Measurements from ENCODE around the gene RXRA. TPM values are rescaled to one million over a fixed set of nuclear protein-coding genes. Genes with fewer than 3 reads are reported as not detected.

The RXRA gene
- total RNA-seq, 4 donors from 2014 or later, result 53.3 to 87.8 (median 69.6) TPM

GRCh38 chr9:134331186-134332025, 5.2 kb downstream of the RXRA start:
- no peak for ATAC-seq (ENCODE audit: low FRiP score)
- no peak for TF ChIP-seq CTCF (IDR thresholded peaks at IDR 0.05)
- no peak for DNase-seq (ENCODE audit: low spot score)

DNA sequence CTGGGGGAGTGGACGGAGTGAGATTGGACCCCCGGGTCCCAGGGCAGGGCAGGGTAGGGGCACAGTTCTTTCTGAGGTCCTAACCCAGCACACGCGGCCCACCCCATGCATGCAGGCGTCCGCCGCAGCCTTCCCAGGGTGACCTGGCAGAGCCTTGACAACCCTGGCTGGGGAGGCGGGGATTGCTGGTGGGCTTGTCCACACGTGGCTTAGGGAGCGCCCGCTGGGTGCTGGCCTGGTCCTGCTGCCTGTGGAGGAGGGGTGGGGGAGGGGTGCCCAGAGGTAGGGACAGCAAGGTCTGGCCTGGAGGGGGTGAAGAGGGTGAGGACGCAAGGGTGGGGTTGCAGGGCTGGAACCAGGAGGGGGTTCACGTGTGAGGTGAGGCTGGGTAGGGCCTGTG, 6.0 kb downstream of the RXRA start:
- DNase-seq (ENCODE audit: low spot score), result no peak
- TF ChIP-seq CTCF (IDR thresholded peaks at IDR 0.05), result no peak

DNA sequence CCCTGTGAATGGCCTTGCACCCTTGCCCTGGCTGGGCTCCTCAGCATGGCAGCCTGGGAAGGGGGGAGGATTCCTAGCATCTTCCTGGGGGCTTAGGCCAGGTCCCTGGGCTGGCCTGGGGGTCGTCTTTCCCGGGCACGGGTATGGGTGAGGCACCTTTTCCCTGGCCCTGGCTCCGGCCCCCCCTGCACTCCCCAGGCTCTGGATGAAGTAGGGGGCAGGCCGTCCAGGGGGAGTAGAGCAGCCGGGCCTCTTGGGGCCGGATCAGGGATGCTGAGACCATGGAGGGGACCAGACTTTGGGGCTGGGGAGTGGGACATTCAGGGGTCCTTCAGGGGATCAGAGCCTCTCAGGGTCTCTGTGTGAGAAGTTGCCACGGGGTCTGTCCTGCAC, 6.6 kb downstream of the RXRA start:
- no peak for ATAC-seq (ENCODE audit: low FRiP score)
- DNase-seq (ENCODE audit: low spot score), result no peak
- TF ChIP-seq CTCF (IDR thresholded peaks at IDR 0.05), result no peak

More for the DNA sequence above, 6.0 kb downstream of the RXRA start:
- no peak for ATAC-seq (ENCODE audit: low FRiP score)

DNA sequence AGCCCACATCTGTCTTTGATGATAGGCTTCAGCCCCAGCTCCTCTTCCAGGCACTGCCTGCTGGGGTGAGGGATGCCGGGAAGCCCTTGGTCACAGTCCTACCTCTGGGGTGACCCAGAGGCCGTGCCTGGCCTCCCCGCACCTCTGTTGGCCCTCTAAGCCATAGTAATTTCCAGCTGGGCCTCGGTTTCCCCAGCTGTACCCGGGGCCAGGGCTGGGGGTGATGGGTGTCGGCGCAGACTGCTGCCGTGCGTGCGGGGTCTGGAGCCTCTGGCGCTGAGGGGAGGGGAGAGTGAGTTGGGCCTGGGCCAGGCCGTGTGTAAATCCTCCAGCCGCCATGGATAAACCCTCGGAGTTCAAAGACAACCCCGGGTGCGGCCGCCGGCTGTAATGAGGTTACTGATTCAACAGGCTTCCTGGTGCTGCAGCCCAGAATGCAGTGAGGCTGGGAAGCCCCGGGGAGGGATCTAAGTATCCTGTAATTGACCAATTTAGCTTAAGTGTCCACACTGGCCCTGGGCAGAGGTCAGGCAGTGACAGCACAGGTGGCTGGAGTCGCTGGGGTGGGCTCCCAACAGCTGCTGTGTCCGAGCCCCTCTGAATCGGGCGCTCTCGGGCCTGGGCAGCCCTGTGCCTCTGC, 7.1 kb downstream of the RXRA start:
- TF ChIP-seq CTCF (IDR thresholded peaks at IDR 0.05), result no peak
- ATAC-seq (ENCODE audit: low FRiP score) (no peak), DNase-seq (ENCODE audit: low spot score) (no peak)

DNA sequence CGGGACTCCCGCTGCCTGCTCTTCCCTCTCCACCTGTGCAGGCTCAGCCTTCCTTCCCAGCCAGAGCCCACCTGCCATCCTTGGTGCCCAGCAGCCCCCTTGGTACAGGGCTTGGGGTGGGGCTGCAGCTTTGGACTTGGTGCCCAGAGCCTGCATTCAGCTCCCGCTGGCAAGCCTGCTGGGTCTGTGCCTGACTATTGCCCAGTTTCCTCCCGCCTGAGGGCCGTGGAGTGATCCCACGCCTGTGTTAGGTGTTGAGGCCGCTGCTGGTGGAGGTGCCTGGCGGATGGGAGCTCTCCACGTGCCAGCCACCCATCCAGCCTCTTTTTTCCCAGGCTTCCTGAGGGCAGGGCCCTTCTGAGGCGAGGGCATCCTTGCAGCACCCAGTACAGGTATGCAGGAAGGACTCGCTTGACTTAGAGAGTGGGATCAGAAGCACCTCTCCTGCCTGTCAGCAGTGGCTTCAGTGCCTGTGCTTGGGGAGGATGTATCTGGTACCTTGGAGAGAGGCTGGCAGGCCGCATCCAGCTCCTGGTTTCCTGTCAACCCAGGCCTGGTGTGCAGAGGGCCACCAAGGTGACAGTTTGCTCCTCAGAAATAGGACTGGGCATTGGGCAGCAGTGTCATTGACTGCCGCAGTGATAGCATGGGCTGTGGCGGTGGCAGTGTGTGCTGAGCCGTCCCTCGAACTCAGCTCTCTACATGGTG, 7.8 kb downstream of the RXRA start:
- no peak for TF ChIP-seq CTCF (IDR thresholded peaks at IDR 0.05)
- ATAC-seq (ENCODE audit: low FRiP score) (no peak), DNase-seq (ENCODE audit: low spot score) (no peak)

GRCh38 chr9:134335061-134335460, 8.8 kb downstream of the RXRA start:
- DNase-seq (ENCODE audit: low spot score), result no peak
- no peak for ATAC-seq (ENCODE audit: low FRiP score)
- TF ChIP-seq CTCF (IDR thresholded peaks at IDR 0.05), result no peak
